Neural cell (in vitro differentiated cells): Measurements from ENCODE around the gene EPHA6. TPM values are rescaled to one million over a fixed set of nuclear protein-coding genes. Genes with fewer than 3 reads are reported as not detected.

Experiments
- H2AFZ ChIP-seq: fragments of 200-600, 300-800 bp; sonication (generic), shearing (Covaris generic); 2 replicates; pipeline ENCODE4 v1.6.0; 2014; ENCODE audit warnings: low read depth, mild to moderate bottlenecking, antibody characterized with exemption, low read length, moderate library complexity
- H3F3A ChIP-seq: fragments of 200-600 bp; shearing (Covaris generic); 2 replicates; pipeline ENCODE4 v1.6.1; 2016; ENCODE audit warnings: mild to moderate bottlenecking, moderate library complexity, mixed read lengths, antibody characterized with exemption, low read length; ENCODE audit not compliant: insufficient read depth, poor library complexity, severe bottlenecking
- H3K27ac ChIP-seq: fragments of 200-600, 300-800 bp; sonication (generic), shearing (Covaris generic); 2 replicates; pipeline ENCODE4 v1.5.1; 2014; ENCODE audit warnings: mild to moderate bottlenecking, low read length, moderate library complexity
- H3K27me3 ChIP-seq: fragments of 300-800, 200-600 bp; sonication (generic), shearing (Covaris generic); 2 replicates; pipeline ENCODE4 v1.6.0; 2014; ENCODE audit warnings: mild to moderate bottlenecking, low read depth, low read length, moderate library complexity; ENCODE audit not compliant: insufficient read depth
- H3K36me3 ChIP-seq: fragments of 300-800, 200-600 bp; sonication (generic), shearing (Covaris generic); 2 replicates; pipeline ENCODE4 v1.5.1; 2014; ENCODE audit warnings: mild to moderate bottlenecking, antibody characterized with exemption, low read length, moderate library complexity; ENCODE audit not compliant: insufficient read depth
- H3K4me2 ChIP-seq: fragments of 300-800, 200-600 bp; sonication (generic), shearing (Covaris generic); 2 replicates; pipeline ENCODE4 v1.6.0; 2014; ENCODE audit warnings: mild to moderate bottlenecking, low read length
- H3K4me3 ChIP-seq: fragments of 300-800, 200-600 bp; sonication (generic), shearing (Covaris generic); 2 replicates; pipeline ENCODE4 v1.5.1; 2014; ENCODE audit warnings: mild to moderate bottlenecking, low read length, moderate library complexity
- H3K79me2 ChIP-seq: fragments of 200-600 bp; shearing (Covaris generic); replicated peaks from 2 replicates; pipeline ENCODE4 v1.6.0; 2014; ENCODE audit warnings: mild to moderate bottlenecking, low read length, moderate library complexity; ENCODE audit not compliant: insufficient read depth
- H3K9ac ChIP-seq: fragments of 300-800, 200-600 bp; sonication (generic), shearing (Covaris generic); 2 replicates; pipeline ENCODE4 v1.6.1; 2016; ENCODE audit warnings: mild to moderate bottlenecking, low read length, mixed read lengths
- H3K9me2 ChIP-seq: fragments of 200-600 bp; shearing (Covaris generic); 2 replicates; pipeline ENCODE4 v1.6.1; 2016; ENCODE audit warnings: mild to moderate bottlenecking, low read length, mixed read lengths; ENCODE audit not compliant: insufficient read depth
- H3K9me3 ChIP-seq: fragments of 200-600, 300-800 bp; sonication (generic), shearing (Covaris generic); 2 replicates; pipeline ENCODE4 v1.6.1; 2016; ENCODE audit warnings: mild to moderate bottlenecking, mixed run types, low read length, moderate library complexity, mixed read lengths
- H4K20me1 ChIP-seq: fragments of 200-600 bp; shearing (Covaris generic); 2 replicates; pipeline ENCODE4 v1.6.1; 2016; ENCODE audit warnings: mild to moderate bottlenecking, mixed run types; ENCODE audit not compliant: insufficient read depth
- CTCF ChIP-seq: fragments of 450-650 bp; IDR thresholded peaks from 2 replicates; pipeline ENCODE4 v1.5.1; 2014; ENCODE audit warnings: antibody characterized with exemption, mild to moderate bottlenecking, moderate library complexity; ENCODE audit not compliant: poor library complexity, severe bottlenecking
- EP300 ChIP-seq: fragments of 450-650 bp; conservative IDR thresholded peaks from 2 replicates; pipeline ENCODE4 v1.6.1; 2014; ENCODE audit warnings: antibody characterized with exemption, mild to moderate bottlenecking, moderate library complexity; ENCODE audit not compliant: poor library complexity, severe bottlenecking
- EZH2 ChIP-seq: fragments of 200-600, 300-800 bp; shearing (Covaris generic), sonication (generic); IDR thresholded peaks from 2 replicates; pipeline ENCODE4 v1.6.1; 2014; ENCODE audit warnings: antibody characterized with exemption, low read length, borderline replicate concordance, mild to moderate bottlenecking; ENCODE audit not compliant: insufficient read depth, poor library complexity, severe bottlenecking
- MXI1 ChIP-seq: fragments of 450-650 bp; conservative IDR thresholded peaks from 2 replicates; pipeline ENCODE4 v1.6.1; 2014; ENCODE audit warnings: antibody characterized with exemption, mild to moderate bottlenecking; ENCODE audit not compliant: poor library complexity, severe bottlenecking
- POLR2AphosphoS5 ChIP-seq: IDR thresholded peaks from 2 replicates; pipeline ENCODE4 v1.6.1; 2012
- RAD21 ChIP-seq: fragments of 450-650 bp; conservative IDR thresholded peaks from 2 replicates; pipeline ENCODE4 v1.6.1; 2014; ENCODE audit warnings: antibody characterized with exemption, mild to moderate bottlenecking, moderate library complexity
- REST ChIP-seq: IDR thresholded peaks from 2 replicates; pipeline ENCODE4 v1.6.1; 2012; ENCODE audit warnings: borderline replicate concordance
- SMC3 ChIP-seq: fragments of 450-650 bp; conservative IDR thresholded peaks from 2 replicates; pipeline ENCODE4 v1.6.1; 2014; ENCODE audit warnings: antibody characterized with exemption, mild to moderate bottlenecking, moderate library complexity; ENCODE audit not compliant: poor library complexity
- TAF1 ChIP-seq: IDR thresholded peaks from 2 replicates; pipeline ENCODE4 v1.6.1; 2012; ENCODE audit warnings: low read depth
- polyA plus RNA-seq: library from polyadenylated mRNA; depleted of rRNA; stranded (reverse); fragments of >200 nt; gene quantifications from 2 replicates; pipeline ENCODE4 v1.2.3, GENCODE V29; 2014

Gene EPHA6
- polyA plus RNA-seq, 1 donor from 2014 or later = 0.56 TPM

- H3K4me2 ChIP-seq = no peak overlapping the region
- H3K27me3 ChIP-seq = no peaks in the 10 kb centered on the region
- H3K79me2 ChIP-seq = no peaks in the 10 kb centered on the region
- TF ChIP-seq EZH2 (no peak), CTCF (no peak), REST (no peak), POLR2AphosphoS5 (no peak), MXI1 (no peak), TAF1 (no peak), EP300 (no peak), SMC3 (no peak), RAD21 (no peak)
- no peaks in the 10 kb centered on the region for H3K36me3 ChIP-seq
- no peak overlapping the region for H3K4me3 ChIP-seq
- H3K9me2 ChIP-seq = no peaks in the 10 kb centered on the region
- no peaks in the 10 kb centered on the region for H3K9me3 ChIP-seq
- H3K9ac ChIP-seq = no peak overlapping the region
- H4K20me1 ChIP-seq = no peaks in the 10 kb centered on the region
- no peak overlapping the region for H2AFZ ChIP-seq
- no peaks in the 10 kb centered on the region for H3F3A ChIP-seq
- no peak overlapping the region for H3K27ac ChIP-seq
Measured at GRCh38 chr3:97059168-97059567, 244.8 kb downstream of the EPHA6 start.

- TF ChIP-seq MXI1 = no peak
- TF ChIP-seq POLR2AphosphoS5 = no peak
- no peak for TF ChIP-seq TAF1
- no peak for TF ChIP-seq CTCF
- no peak for TF ChIP-seq RAD21
- no peak for TF ChIP-seq REST
- Histone ChIP-seq H3K36me3 (no peaks in the 10 kb centered on the region), H4K20me1 (no peaks in the 10 kb centered on the region)
Measured at GRCh38 chr3:97066531-97066930, 252.1 kb downstream of the EPHA6 start.

More at GRCh38 chr3:97066531-97066930, 252.1 kb downstream of the EPHA6 start:
- no peak overlapping the region for H3K27ac ChIP-seq
- H3K79me2 ChIP-seq = no peaks in the 10 kb centered on the region
- H2AFZ ChIP-seq = no peak overlapping the region
- H3K9me3 ChIP-seq = no peaks in the 10 kb centered on the region
- no peaks in the 10 kb centered on the region for H3F3A ChIP-seq
- H3K27me3 ChIP-seq = no peaks in the 10 kb centered on the region
- H3K4me2 ChIP-seq = no peak overlapping the region
- no peak overlapping the region for H3K4me3 ChIP-seq
- H3K9ac ChIP-seq = no peak overlapping the region
- no peaks in the 10 kb centered on the region for H3K9me2 ChIP-seq
